HepG2 (cell line): ENCODE data around the gene MORN1. TPM values are rescaled to one million over a fixed set of nuclear protein-coding genes. Genes with fewer than 3 reads are reported as not detected.

Experiments used
- ATAC-seq: fragments of 200-7000 bp; cut with Tn5 transposase; 3 replicates; pipeline ENCODE4 v1.9.1; 2020; ENCODE audit warnings: mild to moderate bottlenecking, moderate library complexity
- BruUV-seq: library from RNA; stranded (reverse); fragments of 400-500 nt; replicated peaks from 2 replicates; lab custom pipeline; 2021; lab: Mats Ljungman, UMichigan
- CTCF ChIA-PET: fragments of 300-600 bp; formaldehyde crosslinking; extraction: SDS; loops from one replicate; lab custom pipeline; 2021; ENCODE audit warnings: low total read pairs, inconsistent platforms, low intra/inter-chr PET ratio; lab: Yijun Ruan, JAX
- POLR2A ChIA-PET: fragments of 350-600 bp; sonication (Branson Sonifier 250); formaldehyde crosslinking; loops from one replicate; lab custom pipeline; 2020; ENCODE audit warnings: antibody characterized with exemption, inconsistent platforms; lab: Yijun Ruan, JAX
- DNase-seq: peaks from one replicate; pipeline ENCODE4 v3.0.0-alpha.2; 2015; ENCODE audit warnings: low spot score
- FAIRE-seq: peaks from 3 replicates; lab custom pipeline; 2011; peaks lifted over from hg19 to GRCh38; lab: Jason Lieb, UNC
- H2AFZ ChIP-seq: one replicate; pipeline ENCODE4 v1.6.1; 2011; ENCODE audit warnings: low read length, inconsistent platforms
- H3K27ac ChIP-seq: fragments of 300-600 bp; 3 replicates; pipeline ENCODE4 v1.8.0; 2011; ENCODE audit warnings: mixed run types, mild to moderate bottlenecking, mixed read lengths, low read length, inconsistent platforms; ENCODE audit not compliant: insufficient read depth; ENCODE audit errors: extremely low read length
- H3K27me3 ChIP-seq, 2 experiments: fragments of 200-600 bp in 1 of 2; 2 replicates in 1 of 2; 3 replicates in 1 of 2; pipeline versions ENCODE4 v1.6.0 to v1.8.0; 2011; ENCODE audit warnings: low read length in 2 of 2, mild to moderate bottlenecking in 2 of 2, moderate library complexity in 2 of 2, inconsistent platforms in 1 of 2; ENCODE audit not compliant: insufficient read depth in 2 of 2, control insufficient read depth in 1 of 2
- H3K36me3 ChIP-seq, 2 experiments: fragments of 200-600 bp in 1 of 2; replicated peaks in 1 of 2; 2 replicates in 1 of 2; 3 replicates in 1 of 2; pipeline versions ENCODE4 v1.5.1 to v1.8.0; 2011; ENCODE audit warnings: low read length in 2 of 2, inconsistent platforms in 1 of 2; ENCODE audit not compliant: insufficient read depth in 2 of 2, control insufficient read depth in 1 of 2
- H3K4me1 ChIP-seq: 2 replicates; pipeline ENCODE4 v1.5.1; 2012; ENCODE audit warnings: low read length, inconsistent platforms; ENCODE audit not compliant: insufficient read depth
- H3K4me2 ChIP-seq: 2 replicates; pipeline ENCODE4 v1.6.0; 2011; ENCODE audit warnings: low read depth, low read length, inconsistent platforms
- H3K4me3 ChIP-seq, 3 experiments: fragments of 200-600 bp in 1 of 3; sonication (generic), shearing (Covaris generic) in 1 of 3; replicated peaks in 1 of 3; 2 replicates each; pipeline ENCODE4 v1.5.1; 2011 to 2016; ENCODE audit warnings: low read length in 3 of 3, inconsistent platforms in 2 of 3, low read depth in 2 of 3, mild to moderate bottlenecking in 2 of 3, control low read depth in 1 of 3, mixed read lengths in 1 of 3; ENCODE audit not compliant: insufficient read depth in 1 of 3
- H3K79me2 ChIP-seq: one replicate; pipeline ENCODE4 v1.6.1; 2011; ENCODE audit warnings: low read length, inconsistent platforms; ENCODE audit not compliant: insufficient read depth
- H3K9ac ChIP-seq: 2 replicates; pipeline ENCODE4 v1.6.0; 2011; ENCODE audit warnings: mild to moderate bottlenecking, low read depth, low read length, inconsistent platforms; ENCODE audit not compliant: insufficient read depth
- H3K9me3 ChIP-seq: 2 replicates; pipeline ENCODE4 v1.5.1; 2012; ENCODE audit warnings: mild to moderate bottlenecking, low read length
- H4K20me1 ChIP-seq: 2 replicates; pipeline ENCODE4 v1.6.0; 2011; ENCODE audit warnings: inconsistent platforms, mild to moderate bottlenecking, low read length, moderate library complexity; ENCODE audit not compliant: insufficient read depth
- DMAP1 ChIP-seq: IDR thresholded peaks from 2 replicates; pipeline ENCODE4 v1.6.1; 2016
- HDAC1 ChIP-seq: sonication (generic); formaldehyde crosslinking; IDR thresholded peaks from 2 replicates; pipeline ENCODE4 v1.5.1; 2020; ENCODE audit warnings: mild to moderate bottlenecking, missing genetic modification reagents
- HNRNPUL1 ChIP-seq: fragments of 200-400 bp; formaldehyde crosslinking; IDR thresholded peaks from 2 replicates; pipeline ENCODE4 v1.6.1; 2017; ENCODE audit warnings: low read depth, mild to moderate bottlenecking, low read length, moderate library complexity
- KDM3A ChIP-seq: IDR thresholded peaks from 2 replicates; pipeline ENCODE4 v1.6.1; 2018; ENCODE audit warnings: low read depth, missing compliant biosample characterization
- KDM5B ChIP-seq: sonication (generic); formaldehyde crosslinking; IDR thresholded peaks from 2 replicates; pipeline ENCODE4 v1.4.0; 2020; ENCODE audit warnings: missing genetic modification reagents, mild to moderate bottlenecking, borderline replicate concordance
- MLLT10 ChIP-seq: sonication (generic); formaldehyde crosslinking; IDR thresholded peaks from 2 replicates; pipeline ENCODE4 v1.4.0; 2020; ENCODE audit warnings: missing genetic modification reagents
- PBX2 ChIP-seq: IDR thresholded peaks from 2 replicates; pipeline ENCODE4 v1.6.1; 2016; ENCODE audit warnings: control low read depth
- SP5 ChIP-seq: IDR thresholded peaks from 2 replicates; pipeline ENCODE4 v1.6.1; 2016; ENCODE audit warnings: low read depth, borderline replicate concordance
- TAF1 ChIP-seq: sonication (generic); formaldehyde crosslinking; IDR thresholded peaks from 2 replicates; pipeline ENCODE4 v1.4.0; 2020; ENCODE audit warnings: missing genetic modification reagents
- TBX2 ChIP-seq: sonication (generic); formaldehyde crosslinking; IDR thresholded peaks from 2 replicates; pipeline ENCODE4 v1.5.0; 2020; ENCODE audit warnings: missing genetic modification reagents, mild to moderate bottlenecking, borderline replicate concordance
- ZBTB38 ChIP-seq: sonication (generic); formaldehyde crosslinking; IDR thresholded peaks from 2 replicates; pipeline ENCODE4 v1.5.1; 2020; ENCODE audit warnings: mild to moderate bottlenecking, missing genetic modification reagents
- ZNF326 ChIP-seq: sonication (generic); formaldehyde crosslinking; IDR thresholded peaks from 2 replicates; pipeline ENCODE4 v1.4.0; 2020; ENCODE audit warnings: missing genetic modification reagents, borderline replicate concordance
- ZNF670 ChIP-seq: sonication (generic); formaldehyde crosslinking; IDR thresholded peaks from 2 replicates; pipeline ENCODE4 v1.8.0; 2022; ENCODE audit warnings: mild to moderate bottlenecking, missing genetic modification reagents, borderline replicate concordance
- ZSCAN21 ChIP-seq: sonication (generic); formaldehyde crosslinking; IDR thresholded peaks from 2 replicates; pipeline ENCODE4 v1.8.0; 2022; ENCODE audit warnings: mild to moderate bottlenecking, missing genetic modification reagents, moderate library complexity, borderline replicate concordance
- ZSCAN31 ChIP-seq: sonication (generic); formaldehyde crosslinking; IDR thresholded peaks from 2 replicates; pipeline ENCODE4 v1.5.0; 2020; ENCODE audit warnings: low read depth, mild to moderate bottlenecking, missing genetic modification reagents
- WGBS: methylation state at CpG from one replicate; pipeline ENCODE4 v1.1.6; 2017; ENCODE audit warnings: low lambda C conversion rate; 5-methylcytosine and 5-hydroxymethylcytosine counted together
- in situ Hi-C: cut with HindIII; loops from 2 replicates; pipeline ENCODE4 v1.10.0; 2017; ENCODE audit warnings: low pct_unique_long_range_greater_than_20kb; ENCODE audit not compliant: extremely low pct_ligation_motif_present
- intact Hi-C: fragments of 100-400 bp; cut with micrococcal nuclease; formaldehyde crosslinking; loops from one replicate; pipeline ENCODE4 v1.10.0; 2022; ENCODE audit not compliant: unreplicated experiment
- polyA plus RNA-seq, 8 experiments: library from polyadenylated mRNA; depleted of rRNA in 3 of 8; stranded (reverse) in 7 of 8; unstranded in 1 of 8; fragments of >200 nt; fragmentation: Illumina TruSeq in 4 of 8; extraction: Trizol in 4 of 8; gene quantifications; 2 replicates each; pipeline versions ENCODE4 v1.2.1 to v1.2.3, GENCODE V29; 2011 to 2016; ENCODE audit warnings: low read depth in 4 of 8, missing spikeins in 1 of 8, mixed read lengths in 1 of 8; ENCODE audit not compliant: insufficient read depth in 1 of 8
- total RNA-seq, 5 experiments: library from RNA; depleted of rRNA; stranded (reverse); fragments of >200 nt; fragmentation: Illumina TruSeq; extraction: Trizol; gene quantifications; 2 replicates each; pipeline ENCODE4 v1.2.3, GENCODE V29; 2016; ENCODE audit warnings: low read depth in 1 of 5
- TF ChIP-seq, protein P1 (sequence below): sonication (generic); formaldehyde crosslinking; IDR thresholded peaks from 2 replicates; pipeline ENCODE4 v1.8.0; 2022; ENCODE audit warnings: mild to moderate bottlenecking, missing genetic modification reagents, moderate library complexity
- TF ChIP-seq, protein P2 (sequence below): sonication (generic); formaldehyde crosslinking; IDR thresholded peaks from 2 replicates; pipeline ENCODE4 v1.4.0; 2020; ENCODE audit warnings: missing genetic modification reagents, borderline replicate concordance

MORN1 gene
- total and polyA plus RNA-seq, 2 of the 13 experiments (the other 11 are each of a cell fraction or from before 2014, with no cell fraction given): 3.1 to 6.5 TPM

- Histone ChIP-seq H3K27me3 (peaks cover 13 to 45% of the 10 kb centered on the region in 2 experiments), H3K36me3 (no peaks in the 10 kb centered on the region), H3K79me2 (no peaks in the 10 kb centered on the region), H3K9me3 (no peaks in the 10 kb centered on the region), H3K27ac (no peak overlapping the region), H3K4me3 (peak overlapping the region in 2 of 3 experiments; percentile 23 to 78; a peak in 3 of 6 replicates), H4K20me1 (no peaks in the 10 kb centered on the region), H3K4me2 (peak overlapping the region; percentile 95), H2AFZ (peak overlapping the region; percentile 11), H3K9ac (peak overlapping the region; percentile 78), H3K4me1 (peaks cover 65% of the 10 kb centered on the region)
- POLR2A ChIA-PET: interaction anchor here (0.7 to 2.9 kb wide), 5 partner anchors 19 to 122 kb away, joined by 3 to 9 read pairs (median 8); partner anchors contain the start of genes MORN1 and RER1
- BruUV-seq: no TSS peak
- CTCF ChIA-PET: no interaction called here
- FAIRE-seq (no peak), ATAC-seq (no peak), DNase-seq (peak; percentile 28)
- 47% methylated on average over 4 of the region's 32 CpGs for WGBS
- in situ Hi-C loops: no loop called here
- intact Hi-C loops: no loop called here
- TF ChIP-seq SP5 (CRISPR knock-in tag): peak; percentile 46; the same call in 1 of the 2 replicates
- no peak for TF ChIP-seq MLLT10
- no peak for TF ChIP-seq HNRNPUL1
- TF ChIP-seq, protein P1, sequence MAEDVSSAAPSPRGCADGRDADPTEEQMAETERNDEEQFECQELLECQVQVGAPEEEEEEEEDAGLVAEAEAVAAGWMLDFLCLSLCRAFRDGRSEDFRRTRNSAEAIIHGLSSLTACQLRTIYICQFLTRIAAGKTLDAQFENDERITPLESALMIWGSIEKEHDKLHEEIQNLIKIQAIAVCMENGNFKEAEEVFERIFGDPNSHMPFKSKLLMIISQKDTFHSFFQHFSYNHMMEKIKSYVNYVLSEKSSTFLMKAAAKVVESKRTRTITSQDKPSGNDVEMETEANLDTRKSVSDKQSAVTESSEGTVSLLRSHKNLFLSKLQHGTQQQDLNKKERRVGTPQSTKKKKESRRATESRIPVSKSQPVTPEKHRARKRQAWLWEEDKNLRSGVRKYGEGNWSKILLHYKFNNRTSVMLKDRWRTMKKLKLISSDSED (CRISPR knock-in tag): no peak
- no peak for TF ChIP-seq ZNF326 (CRISPR knock-in tag)
- TF ChIP-seq PBX2: no peak
- peak; percentile 44; the same call in 1 of the 2 replicates for TF ChIP-seq ZSCAN21 (CRISPR knock-in tag)
- TF ChIP-seq ZBTB38 (CRISPR knock-in tag): 0 out of 2 replicates have a peak, but pooled peaks have one; percentile 15
- TF ChIP-seq TAF1 (CRISPR knock-in tag): peak; percentile 27; the same call in 1 of the 2 replicates
- no peak for TF ChIP-seq ZNF670 (CRISPR knock-in tag)
- no peak for TF ChIP-seq DMAP1 (CRISPR knock-in tag)
- TF ChIP-seq KDM3A (CRISPR knock-in tag): no peak
- 0 out of 2 replicates have a peak, but pooled peaks have one; percentile 6 for TF ChIP-seq KDM5B (CRISPR knock-in tag)
- peak; percentile 34; the same call in 1 of the 2 replicates for TF ChIP-seq TBX2 (CRISPR knock-in tag)
- TF ChIP-seq, protein P2, sequence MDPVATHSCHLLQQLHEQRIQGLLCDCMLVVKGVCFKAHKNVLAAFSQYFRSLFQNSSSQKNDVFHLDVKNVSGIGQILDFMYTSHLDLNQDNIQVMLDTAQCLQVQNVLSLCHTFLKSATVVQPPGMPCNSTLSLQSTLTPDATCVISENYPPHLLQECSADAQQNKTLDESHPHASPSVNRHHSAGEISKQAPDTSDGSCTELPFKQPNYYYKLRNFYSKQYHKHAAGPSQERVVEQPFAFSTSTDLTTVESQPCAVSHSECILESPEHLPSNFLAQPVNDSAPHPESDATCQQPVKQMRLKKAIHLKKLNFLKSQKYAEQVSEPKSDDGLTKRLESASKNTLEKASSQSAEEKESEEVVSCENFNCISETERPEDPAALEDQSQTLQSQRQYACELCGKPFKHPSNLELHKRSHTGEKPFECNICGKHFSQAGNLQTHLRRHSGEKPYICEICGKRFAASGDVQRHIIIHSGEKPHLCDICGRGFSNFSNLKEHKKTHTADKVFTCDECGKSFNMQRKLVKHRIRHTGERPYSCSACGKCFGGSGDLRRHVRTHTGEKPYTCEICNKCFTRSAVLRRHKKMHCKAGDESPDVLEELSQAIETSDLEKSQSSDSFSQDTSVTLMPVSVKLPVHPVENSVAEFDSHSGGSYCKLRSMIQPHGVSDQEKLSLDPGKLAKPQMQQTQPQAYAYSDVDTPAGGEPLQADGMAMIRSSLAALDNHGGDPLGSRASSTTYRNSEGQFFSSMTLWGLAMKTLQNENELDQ (CRISPR knock-in tag): no peak
- TF ChIP-seq ZSCAN31 (CRISPR knock-in tag): 0 out of 2 replicates have a peak, but pooled peaks have one; percentile 27
- TF ChIP-seq HDAC1 (CRISPR knock-in tag): peak; percentile 17; the same call in 1 of the 2 replicates
These were observed 73.9 kb downstream of the MORN1 start for GRCh38 chr1:2317230-2318065.
